Stimulated activated CD8-positive, alpha-beta memory T cell treated with anti-CD3 and anti-CD28 coated beads, Interleukin-4, amount 100 ng/mL, for 4 hours (primary cell): Measurements from ENCODE around the gene STAT4.

ENCODE experiments used
- DNase-seq, 2 donors: peaks; one replicate each; pipeline ENCODE4 v3.0.0-alpha.2; 2020; ENCODE audit warnings: low read depth in 2 of 2, low spot score in 1 of 2

Gene STAT4

DNA sequence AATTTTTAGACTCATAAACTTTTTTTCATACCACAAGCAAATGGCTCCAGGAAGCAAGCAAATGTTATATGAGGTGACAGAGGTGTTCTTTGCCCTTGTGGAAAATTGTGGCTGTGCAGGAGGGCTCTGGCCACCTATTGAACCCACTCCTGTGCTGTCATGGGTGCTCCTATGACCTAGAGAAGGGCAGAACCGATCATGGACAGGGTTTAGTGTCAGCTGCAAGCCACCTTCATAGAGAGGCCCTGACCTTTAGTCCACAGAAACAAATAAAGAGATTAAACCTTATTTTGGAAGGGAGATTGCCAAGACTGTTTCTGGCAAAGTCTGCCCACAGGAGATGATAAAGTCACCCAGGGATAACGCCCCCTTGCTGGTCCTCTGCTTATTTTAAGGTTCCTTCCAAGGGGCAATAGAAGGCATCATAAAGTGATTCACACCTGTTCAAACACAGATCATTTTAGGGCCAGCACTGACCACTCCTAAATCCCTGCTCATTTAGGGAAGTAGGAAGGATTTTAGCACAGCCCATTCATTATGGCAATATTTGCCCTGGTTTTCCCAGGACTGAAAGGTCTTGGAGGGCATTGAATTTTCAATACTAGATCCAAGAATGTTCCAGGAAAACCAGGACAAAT, 26.1 kb upstream of the STAT4 start:
- no peak for DNase-seq

DNA sequence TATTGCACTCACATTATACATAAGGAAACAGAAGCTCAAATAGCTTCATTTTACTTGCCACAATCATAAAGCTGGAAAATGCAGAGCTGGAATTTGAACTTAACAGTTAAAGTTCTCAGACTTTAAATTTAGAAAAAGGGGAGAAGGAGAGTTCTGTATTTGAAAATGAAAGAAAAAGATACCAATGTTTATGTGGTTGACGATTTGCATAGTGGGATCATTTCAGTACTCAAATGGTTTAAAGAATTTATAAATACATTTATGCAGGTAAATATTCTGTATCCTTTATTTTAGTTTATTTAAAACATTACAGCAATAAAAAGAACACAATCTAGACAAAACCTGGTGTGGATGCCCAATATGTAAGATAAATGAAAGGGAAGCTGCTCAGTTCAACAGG, 25.5 kb upstream of the STAT4 start:
- DNase-seq: no peak

DNA sequence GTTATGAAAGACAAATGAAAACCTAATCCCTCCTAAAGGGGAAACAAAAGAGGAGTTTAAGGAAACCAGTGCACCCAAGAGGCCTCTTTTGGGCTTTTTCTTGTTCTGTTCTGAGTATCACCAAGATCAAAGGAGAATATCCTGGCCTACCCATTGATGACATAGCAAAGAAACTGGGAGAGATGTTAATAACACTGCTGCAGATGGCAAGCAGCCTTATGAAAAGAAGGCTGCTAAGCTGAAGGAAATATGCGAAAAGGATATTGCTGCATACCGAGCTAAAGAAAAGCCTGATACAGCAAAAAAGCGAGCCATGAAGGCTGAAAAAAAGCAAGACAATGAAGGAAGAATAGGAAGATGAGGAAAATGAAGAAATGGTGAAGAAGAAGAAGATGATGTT, 23.6 kb upstream of the STAT4 start:
- DNase-seq: no peak

DNA sequence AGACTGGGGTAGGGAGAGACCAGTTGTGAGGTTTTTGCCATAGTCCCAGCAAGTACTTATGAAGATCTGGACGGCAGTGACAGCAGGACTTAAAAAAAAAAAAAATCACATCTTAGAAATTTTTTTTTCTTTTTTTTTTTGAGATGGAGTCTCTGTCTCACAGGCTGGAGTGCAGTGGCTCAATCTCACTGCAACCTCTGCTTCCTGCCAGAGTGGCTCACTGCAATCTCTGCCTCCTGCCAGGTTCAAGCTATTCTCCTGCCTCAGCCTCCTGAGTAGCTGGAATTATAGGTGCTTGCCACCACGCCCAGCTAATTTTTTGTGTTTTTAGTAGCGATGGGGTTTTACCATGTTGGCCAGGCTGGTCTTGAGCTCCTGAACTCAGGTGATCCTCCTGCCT, 22.4 kb upstream of the STAT4 start:
- DNase-seq: no peak

DNA sequence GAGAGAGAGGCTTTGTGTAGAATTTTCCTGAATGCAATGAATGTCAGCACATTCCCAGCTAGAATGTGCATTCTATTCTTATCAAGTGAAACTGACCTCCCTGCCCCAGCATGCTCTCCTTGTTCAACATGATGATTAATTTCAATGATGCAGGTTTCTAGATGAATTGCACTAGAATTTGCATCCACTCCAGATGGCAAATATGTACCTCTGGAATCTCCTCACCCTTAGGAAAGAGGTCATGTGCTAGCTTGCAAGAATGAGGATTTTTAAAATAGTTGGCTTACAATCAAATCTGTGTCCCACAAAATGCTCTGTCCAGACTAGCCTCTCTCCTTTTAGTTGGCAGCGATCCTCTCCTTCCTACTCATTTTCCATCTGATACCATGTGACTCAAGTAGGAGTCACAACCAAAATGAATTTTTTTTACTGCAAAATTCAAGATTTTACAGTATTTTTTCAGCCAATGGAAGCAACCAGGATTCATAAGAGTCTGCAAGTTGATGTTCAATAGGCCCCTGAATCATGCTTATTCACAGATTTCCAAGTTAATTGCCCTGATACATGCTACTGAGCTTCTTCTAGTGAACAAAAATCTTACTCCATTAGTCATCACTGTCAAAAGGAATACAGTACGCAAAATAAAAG, 21.0 kb upstream of the STAT4 start:
- DNase-seq: no peak

DNA sequence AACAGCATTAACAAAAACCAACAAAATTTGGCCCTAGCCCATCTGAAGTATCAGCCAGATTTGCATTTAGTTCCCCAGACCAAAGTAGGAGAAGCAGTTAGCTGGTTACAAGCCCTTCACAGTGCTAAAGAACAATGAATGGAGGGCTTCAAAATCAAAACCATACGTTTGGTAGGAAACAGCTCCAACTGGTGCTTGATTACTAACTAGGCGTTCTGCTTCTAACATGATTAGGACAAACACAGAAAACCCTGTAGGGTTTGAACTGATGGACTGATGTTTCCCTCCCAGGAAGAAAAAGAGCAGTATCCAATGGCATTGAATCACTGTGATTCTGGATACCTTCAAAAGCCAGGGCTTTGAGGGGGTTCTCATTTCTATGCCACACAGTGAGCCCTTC, 20.5 kb upstream of the STAT4 start:
- DNase-seq: no peak

DNA sequence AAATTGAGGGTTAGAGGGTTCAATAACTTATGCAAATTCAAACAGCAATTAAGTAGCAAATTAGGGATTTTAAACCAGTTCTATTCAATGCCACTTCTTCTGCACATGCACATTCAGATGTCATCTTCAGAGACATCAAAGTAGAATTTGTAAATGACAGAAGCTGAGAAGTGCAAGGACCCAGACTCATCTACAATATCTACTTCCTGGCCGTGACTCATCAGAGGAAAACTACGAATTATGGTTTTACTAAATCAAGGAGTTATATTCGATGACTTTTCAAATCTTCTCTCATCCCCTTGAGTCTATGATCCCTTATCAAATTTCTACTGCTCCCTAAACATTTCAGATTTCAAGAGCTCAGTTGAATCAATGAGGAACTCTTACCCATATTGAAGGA, 20.0 kb upstream of the STAT4 start:
- no peak for DNase-seq

DNA sequence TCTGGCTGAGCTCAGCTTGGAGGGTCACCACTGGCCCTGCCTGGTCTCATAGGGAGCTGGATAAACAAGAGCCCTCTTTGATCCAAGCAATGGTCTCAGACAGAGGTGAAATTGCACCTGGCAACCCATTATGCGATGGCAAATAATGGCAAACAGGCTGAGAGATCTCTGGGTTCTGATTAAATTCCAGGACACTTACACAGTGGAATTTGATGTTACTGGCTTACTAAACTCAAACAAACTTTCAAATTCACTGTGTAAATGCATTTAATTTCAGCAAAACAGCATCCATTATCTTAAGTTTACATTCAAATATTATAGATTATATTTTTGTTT, 19.5 kb upstream of the STAT4 start:
- no peak for DNase-seq

DNA sequence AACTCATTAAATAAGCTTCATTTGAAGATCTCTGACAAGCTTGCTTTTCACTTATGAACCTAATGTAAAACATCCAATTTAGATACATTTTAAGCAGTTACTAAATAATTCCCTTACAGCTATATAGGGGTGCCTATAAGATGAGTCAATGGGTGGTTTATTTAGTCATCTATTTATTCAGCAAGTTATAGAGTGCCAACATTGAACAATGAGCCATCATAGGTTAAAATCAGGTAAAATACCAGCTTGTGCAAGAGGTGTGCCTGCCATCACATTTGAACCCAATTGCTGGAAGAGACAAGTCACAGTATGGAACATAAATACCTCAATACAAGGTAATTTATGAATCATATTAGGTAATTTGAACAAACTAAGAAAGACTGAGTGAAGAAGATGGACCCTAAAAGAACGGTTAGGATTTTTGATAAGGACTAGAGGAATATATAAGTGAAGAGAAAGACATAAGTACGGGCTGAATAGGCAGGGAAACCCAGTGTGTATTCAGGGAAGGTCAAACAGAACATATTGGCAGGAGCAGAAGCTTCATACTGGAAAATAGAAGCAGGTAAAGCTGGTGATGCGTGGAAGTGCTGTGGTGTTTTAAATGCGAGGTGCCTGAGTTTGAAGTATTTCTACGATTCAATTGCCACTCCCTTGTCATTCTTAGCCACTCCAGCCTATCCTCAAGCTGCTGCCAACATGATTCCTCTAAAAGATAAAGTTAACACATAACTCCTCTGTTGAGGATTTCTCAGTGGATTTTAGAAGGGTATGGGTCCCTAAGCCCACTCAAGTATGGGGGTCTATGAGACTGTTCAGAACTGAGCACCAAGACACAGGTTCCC, 18.9 kb upstream of the STAT4 start:
- no peak for DNase-seq

DNA sequence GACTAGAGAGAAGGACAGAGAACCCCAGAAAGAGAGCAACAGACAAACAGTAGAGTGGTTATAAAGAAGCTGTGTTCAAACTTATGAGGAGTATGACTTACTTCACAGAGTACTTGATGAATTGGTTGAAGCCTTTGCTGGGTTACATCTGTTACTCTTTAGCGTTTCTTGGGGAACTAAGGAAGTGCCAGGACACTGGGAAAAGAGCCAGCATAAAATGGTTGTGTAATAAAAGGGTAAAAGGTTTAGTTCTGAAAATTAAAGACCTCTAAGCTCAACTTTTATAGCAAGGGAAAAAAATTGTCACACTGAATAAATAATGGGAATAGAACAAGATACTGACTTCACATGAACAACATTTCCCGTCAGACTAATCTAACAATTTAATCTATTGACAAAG, 17.0 kb upstream of the STAT4 start:
- no peak for DNase-seq

DNA sequence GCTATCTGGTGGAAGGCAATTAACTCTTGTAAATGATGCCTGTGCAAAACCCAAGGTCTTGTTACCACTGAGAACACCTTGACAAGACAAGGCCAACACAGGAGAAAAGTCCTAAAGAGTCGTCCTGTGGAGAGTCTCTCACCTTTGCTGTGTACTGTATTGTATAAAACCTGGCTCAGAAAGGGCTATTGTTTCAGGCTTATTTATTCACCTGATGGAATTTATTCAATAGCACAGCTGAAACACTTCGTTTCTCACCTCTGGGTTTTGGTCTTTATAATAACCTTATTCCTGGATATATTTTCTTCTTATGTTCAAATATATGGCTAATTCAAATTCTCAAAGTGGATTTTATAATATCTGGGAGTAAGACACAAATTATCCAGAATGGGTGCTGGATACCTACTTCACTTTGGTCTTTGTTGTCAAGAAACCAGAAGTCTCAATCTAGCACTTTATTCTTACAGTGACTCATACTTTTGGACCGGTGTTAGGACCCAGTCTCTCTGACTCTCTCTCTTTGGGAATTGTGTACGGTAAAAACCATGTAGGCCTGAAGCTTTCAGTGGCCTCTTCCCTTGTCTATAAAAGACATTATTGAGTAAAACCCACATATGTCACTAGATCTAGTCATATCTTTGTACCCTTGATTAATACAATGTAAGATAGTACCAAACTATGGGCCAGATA, 16.1 kb upstream of the STAT4 start:
- no peak for DNase-seq

DNA sequence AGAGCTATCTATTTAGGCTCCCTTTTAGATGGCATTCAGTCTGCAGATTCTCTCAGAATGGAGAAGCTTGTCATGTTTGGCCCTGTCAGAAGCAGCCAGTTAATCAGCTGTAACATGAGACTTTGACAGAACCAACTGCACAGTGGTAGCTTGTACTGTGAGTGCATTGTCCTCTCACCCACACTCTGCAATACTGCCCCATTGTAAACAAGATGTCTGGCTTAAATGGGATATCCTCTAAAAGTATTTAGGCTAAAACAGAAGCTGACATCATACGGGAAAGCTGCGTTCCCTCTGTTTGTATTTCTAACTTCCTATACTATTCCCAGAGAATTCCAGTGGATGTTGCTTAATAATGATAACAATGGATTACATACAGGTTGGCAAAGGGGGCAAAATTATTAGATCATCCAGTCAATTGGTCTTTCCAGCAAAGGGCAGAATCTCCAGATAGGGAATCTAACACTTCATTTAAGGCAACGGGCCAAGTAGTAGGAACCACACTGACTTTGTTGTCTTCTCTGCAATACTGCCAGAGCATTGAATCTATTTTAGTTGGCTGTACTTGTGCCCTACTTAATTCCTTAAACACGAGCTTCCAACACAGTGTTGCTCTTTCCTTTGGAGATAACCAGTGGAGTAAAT, 15.4 kb upstream of the STAT4 start:
- no peak for DNase-seq

DNA sequence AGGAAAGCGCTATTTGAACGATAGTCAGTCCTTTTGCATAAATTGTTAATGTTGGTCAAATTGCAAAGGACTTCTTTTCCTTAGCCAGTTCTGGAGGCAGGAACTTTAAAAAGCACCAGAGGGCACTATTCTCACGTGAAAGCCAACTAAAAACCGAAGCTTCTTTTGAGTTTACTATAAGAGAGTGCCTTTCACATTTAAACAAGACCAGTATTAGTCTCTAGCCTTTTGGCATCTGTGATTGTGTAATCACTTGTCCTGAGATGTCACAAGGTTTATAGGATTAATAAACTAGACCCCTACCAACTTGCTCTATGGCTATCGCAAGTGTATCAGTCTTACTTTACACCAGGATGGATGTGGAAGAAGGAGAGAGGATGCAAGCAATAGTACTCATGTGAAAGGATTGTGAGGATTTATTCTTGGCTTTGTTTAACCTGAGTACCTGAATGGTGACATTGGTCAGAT, 14.4 kb upstream of the STAT4 start:
- DNase-seq: no peak

DNA sequence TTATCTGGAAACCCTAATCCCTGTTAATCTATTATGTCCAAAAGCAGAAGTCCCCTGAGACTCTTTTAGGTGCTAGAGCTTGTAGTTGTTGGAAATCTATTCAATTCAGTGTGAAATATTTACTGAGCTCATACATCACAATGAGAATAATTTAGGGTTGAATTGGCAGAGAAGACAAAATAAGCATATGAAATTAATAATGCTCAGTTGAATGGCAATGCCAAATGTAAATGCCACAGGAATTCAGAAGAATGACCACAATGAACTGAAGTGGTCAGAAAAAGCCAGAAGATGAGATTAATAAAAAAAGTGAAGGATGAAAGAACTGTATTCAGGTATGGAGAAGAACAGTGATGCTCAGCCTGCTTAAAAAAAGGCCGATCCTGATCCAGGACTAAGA, 8.0 kb upstream of the STAT4 start:
- no peak for DNase-seq

DNA sequence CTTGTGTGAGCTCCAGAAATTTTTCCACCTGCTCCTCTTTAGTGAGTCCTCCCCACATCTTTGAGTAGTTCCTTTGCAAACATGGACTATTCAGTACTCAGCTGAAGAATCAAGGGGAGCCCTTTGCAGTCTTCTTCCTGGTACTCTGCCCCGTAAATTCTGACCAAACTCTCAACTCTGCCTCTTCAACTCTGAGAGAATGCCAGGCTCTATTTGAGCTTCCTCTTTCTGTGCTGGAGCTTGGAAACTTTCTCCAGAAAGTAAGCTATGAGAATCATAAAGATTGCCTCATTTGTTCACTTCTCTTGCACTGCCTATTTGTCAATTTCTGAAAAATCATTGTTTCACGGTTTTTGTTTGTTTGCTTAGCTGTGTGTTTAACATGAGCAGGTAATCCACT, 7.4 kb upstream of the STAT4 start:
- DNase-seq: no peak

DNA sequence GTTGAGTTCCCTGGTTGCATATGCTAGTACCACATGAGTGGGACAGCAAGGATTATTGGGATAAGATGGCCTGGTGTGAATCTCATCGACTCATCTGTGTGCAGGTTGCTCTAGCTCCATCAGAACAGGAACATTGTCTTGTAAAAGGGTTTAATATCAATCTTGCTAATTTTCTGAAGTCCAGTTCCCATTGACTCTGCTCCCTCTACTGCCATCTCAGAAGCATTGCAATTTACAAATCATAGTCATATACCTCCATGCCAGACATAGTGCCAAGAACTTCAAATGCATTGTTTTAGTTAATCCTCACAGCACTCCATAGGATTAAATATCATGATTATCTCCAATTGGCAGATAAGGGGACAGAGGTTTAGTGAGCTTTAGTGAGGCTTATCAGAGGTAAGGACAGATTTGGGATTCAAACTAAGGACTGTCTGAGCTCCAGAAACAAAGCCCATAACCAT, 4.8 kb upstream of the STAT4 start:
- DNase-seq: no peak

DNA sequence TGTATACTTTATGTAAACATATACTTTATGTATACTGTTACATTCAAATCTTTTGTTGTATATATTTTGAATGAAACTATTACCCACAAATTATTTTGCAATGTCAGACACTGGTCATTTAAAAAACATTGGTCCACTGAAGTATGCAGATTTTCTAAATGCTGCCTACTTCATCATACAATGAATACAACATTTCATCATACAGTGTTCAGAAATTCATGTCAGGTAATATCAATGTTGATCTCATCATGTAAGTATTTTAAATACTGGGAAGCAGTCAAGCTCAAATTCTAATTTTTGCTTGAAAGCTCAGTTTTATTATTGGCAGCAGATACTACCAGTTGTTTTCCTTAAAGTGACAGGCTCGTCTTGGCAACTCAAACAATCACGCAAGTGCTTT, 2.9 kb upstream of the STAT4 start:
- no peak for DNase-seq

DNA sequence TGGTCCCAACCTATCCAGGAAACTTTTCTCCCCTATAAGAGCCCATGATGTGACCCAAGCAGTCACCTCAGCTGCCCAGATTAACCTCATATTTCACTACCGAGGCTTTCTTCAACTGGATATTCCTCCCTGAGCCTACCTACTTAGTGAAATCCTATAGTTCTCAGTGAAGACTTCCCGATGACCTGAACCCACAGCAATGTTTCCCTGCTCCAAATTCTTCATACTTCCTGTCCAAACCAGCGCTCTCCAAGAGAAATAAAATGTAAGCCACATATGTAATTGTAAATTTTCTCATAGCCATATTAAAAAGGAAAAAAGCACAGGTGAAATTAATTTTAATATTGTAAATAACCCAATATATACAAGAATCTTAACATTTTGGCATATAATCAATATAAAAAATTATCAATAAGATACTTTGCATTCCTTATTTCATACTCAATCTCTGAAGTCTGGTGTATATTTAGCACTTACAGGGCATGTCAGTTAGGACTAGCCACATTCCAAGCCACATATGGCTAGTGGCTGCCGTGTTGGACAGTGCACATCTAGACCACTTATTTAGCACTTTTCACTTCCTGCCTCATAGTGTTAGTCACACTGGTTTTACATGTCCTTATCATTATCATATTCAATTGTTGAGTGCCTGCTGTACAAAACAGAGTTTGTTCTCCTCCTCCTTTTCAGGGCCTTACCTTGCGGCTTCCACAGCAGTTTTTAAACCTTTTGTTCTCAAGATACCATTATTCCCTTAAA, 1.9 kb upstream of the STAT4 start:
- DNase-seq: no peak

DNA sequence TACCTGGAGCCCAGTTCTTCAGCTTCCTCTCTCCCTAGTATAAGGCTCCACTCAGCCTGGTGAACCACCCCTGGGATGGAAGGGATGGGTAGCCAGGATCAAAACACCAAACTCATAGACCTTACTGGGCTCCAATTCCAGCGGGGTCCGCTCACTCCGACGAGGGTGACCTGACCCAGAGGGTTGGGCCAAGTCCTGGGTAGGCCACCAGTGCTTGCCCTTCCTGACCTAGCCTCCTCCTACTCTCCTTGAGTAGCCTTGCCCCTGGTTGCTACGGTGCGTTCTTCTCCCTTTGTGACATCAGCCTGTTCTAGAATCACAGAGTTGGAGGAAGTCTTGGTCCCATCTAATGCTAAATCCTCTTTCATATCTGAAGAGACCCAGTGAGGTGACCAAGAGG, 537 bp upstream of the STAT4 start:
- no peak for DNase-seq

DNA sequence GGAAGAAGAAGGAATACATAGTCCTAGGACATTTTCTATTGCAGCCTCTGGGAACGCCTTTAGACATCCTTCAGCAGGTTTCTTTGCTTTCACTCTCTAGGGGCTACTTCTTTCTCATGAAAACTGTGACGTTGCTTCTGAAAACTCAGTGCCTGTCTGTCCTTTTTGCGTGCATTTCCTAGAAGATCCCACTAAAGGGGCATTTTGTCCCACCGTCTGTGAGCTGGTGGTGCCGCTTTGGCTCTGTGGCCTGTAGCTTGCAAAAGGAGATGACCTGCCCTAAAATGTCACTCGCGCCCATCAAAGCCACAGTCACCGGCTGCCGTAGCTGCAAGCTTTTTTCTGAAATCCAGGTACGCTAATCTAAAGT, 579 bp downstream of the STAT4 start:
- DNase-seq: no peak

DNA sequence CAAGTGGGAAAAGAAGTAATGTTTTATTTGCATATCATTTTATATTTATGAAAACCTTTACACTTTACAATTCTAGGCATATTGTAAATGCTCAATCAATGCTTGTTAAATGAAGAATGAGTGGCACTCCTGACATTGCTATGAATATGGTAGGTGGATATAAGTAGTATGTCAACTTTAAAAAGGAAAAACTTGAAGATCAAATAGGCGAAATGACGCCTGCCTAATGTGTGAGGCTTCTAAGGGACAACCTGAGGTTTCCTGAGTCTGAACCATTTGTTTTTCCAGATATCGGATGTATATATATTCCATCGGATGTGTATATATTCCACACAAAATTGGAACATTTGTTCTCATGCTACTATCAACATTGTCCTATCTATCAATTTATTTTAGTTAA, 1.4 kb downstream of the STAT4 start:
- no peak for DNase-seq
